ENCODE data around the gene ZRANB2.

The ZRANB2 gene

DNA sequence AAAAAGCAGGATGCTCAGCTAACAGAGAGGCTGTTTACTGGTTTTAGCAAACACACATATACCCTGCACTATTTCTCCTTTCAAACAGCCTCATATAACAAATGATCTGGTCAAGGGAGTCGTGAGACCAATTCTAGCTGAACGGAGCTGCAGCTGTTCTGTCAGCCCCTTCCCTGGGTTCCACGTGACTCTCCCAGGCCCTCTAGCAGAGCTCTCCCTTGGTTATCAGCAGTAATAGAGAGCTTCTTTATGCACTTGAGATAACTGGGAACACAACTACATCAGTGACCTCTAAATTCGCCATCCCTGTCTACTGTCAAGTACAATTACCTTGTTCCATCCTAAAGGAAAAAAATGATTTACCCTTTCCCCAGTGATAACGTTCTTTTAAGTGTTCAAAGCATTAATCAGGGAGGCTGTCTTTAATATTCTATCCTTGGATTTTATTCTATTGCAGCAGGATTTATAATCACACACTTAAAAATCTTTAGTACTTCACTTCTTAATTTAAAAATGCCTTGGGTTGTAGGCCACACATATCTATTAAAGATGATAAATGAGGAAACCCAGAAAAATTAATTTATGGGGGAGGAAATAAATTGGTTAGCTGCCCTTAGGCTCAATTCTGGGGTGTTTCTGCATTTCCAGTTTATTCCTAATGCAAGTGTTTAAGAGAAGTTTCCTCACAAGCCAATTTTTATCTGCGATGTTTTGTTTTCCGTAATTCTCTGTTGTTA, 61.4 kb downstream of the ZRANB2 start:
- DNase-seq (ENCODE audit: low read depth): no peak
- no peak overlapping the region for H3K4me3 ChIP-seq (ENCODE audit: low read depth, low read length)
- no peak for TF ChIP-seq CTCF (IDR thresholded peaks at IDR 0.05; ENCODE audit: insufficient read depth, low read depth, low read length, missing control alignments)

- no peak overlapping the region for H3K4me3 ChIP-seq (ENCODE audit: low read depth, low read length)
- no peak for DNase-seq (ENCODE audit: low read depth)
- no peak for TF ChIP-seq CTCF (IDR thresholded peaks at IDR 0.05; ENCODE audit: insufficient read depth, low read depth, low read length, missing control alignments)
Measured at GRCh38 chr1:71018791-71019190, 62.0 kb downstream of the ZRANB2 start.

- no peak overlapping the region for H3K4me3 ChIP-seq (ENCODE audit: low read depth, low read length)
- no peak for TF ChIP-seq CTCF (IDR thresholded peaks at IDR 0.05; ENCODE audit: insufficient read depth, low read depth, low read length, missing control alignments)
- DNase-seq (ENCODE audit: low read depth): no peak
Measured at GRCh38 chr1:71015745-71016144, 65.1 kb downstream of the ZRANB2 start.

- H3K4me3 ChIP-seq (ENCODE audit: low read depth, low read length): no peak overlapping the region
- DNase-seq (ENCODE audit: low read depth): no peak
- no peak for TF ChIP-seq CTCF (IDR thresholded peaks at IDR 0.05; ENCODE audit: insufficient read depth, low read depth, low read length, missing control alignments)
Measured at GRCh38 chr1:71014178-71014579, 66.7 kb downstream of the ZRANB2 start.

Data from GM12865 (cell line).